Measurements from ENCODE around the gene PID1. TPM values are rescaled to one million over a fixed set of nuclear protein-coding genes. Genes with fewer than 3 reads are reported as not detected.
A peak's percentile ranks its signal among the peaks of the same experiment; 100 is the strongest.

PID1 gene
- total RNA-seq, 4 donors from 2014 or later, result 15.0 to 64.4 (median 32.5) TPM

- Histone ChIP-seq H3K27me3 (no peaks in the 10 kb centered on the region), H3K4me1 (no peaks in the 10 kb centered on the region), H3K36me3 (no peaks in the 10 kb centered on the region), H3K27ac (no peak overlapping the region), H3K4me3 (no peak overlapping the region), H3K9me3 (no peaks in the 10 kb centered on the region)
- TF ChIP-seq CTCF (IDR thresholded peaks at IDR 0.05), result no peak
- no peak for TF ChIP-seq POLR2A (IDR thresholded peaks at IDR 0.05)
- no peak for DNase-seq
Measured at GRCh38 chr2:229041691-229042090, 229.4 kb downstream of the PID1 start.

- no peaks in the 10 kb centered on the region for H3K36me3 ChIP-seq
- no peaks in the 10 kb centered on the region for H3K9me3 ChIP-seq
- TF ChIP-seq POLR2A (IDR thresholded peaks at IDR 0.05) (no peak), CTCF (IDR thresholded peaks at IDR 0.05) (no peak)
- H3K4me3 ChIP-seq, result no peak overlapping the region
- no peak overlapping the region for H3K27ac ChIP-seq
- no peaks in the 10 kb centered on the region for H3K27me3 ChIP-seq
- no peak for DNase-seq
- H3K4me1 ChIP-seq, result no peaks in the 10 kb centered on the region
Measured at GRCh38 chr2:229037621-229038020, 233.5 kb downstream of the PID1 start.

- H3K9me3 ChIP-seq, result no peaks in the 10 kb centered on the region
- no peaks in the 10 kb centered on the region for H3K27me3 ChIP-seq
- no peaks in the 10 kb centered on the region for H3K36me3 ChIP-seq
- no peak for DNase-seq
- no peak overlapping the region for H3K4me3 ChIP-seq
- TF ChIP-seq CTCF (IDR thresholded peaks at IDR 0.05) (no peak), POLR2A (IDR thresholded peaks at IDR 0.05) (no peak)
- no peak overlapping the region for H3K27ac ChIP-seq
- H3K4me1 ChIP-seq, result no peaks in the 10 kb centered on the region
Measured at GRCh38 chr2:229033816-229034215, 237.3 kb downstream of the PID1 start.

GRCh38 chr2:229032608-229033234, 238.4 kb downstream of the PID1 start:
- TF ChIP-seq POLR2A (IDR thresholded peaks at IDR 0.05) (no peak), CTCF (IDR thresholded peaks at IDR 0.05) (no peak)
- H3K27me3 ChIP-seq, result no peaks in the 10 kb centered on the region
- no peak overlapping the region for H3K4me3 ChIP-seq
- no peaks in the 10 kb centered on the region for H3K9me3 ChIP-seq
- H3K36me3 ChIP-seq, result no peaks in the 10 kb centered on the region
- no peaks in the 10 kb centered on the region for H3K4me1 ChIP-seq
- H3K27ac ChIP-seq, result no peak overlapping the region
- no peak for DNase-seq

GRCh38 chr2:229027353-229028105, 243.6 kb downstream of the PID1 start:
- no peak overlapping the region for H3K4me3 ChIP-seq

GRCh38 chr2:229025653-229026052, 245.4 kb downstream of the PID1 start:
- H3K4me1 ChIP-seq, result no peaks in the 10 kb centered on the region
- DNase-seq, result no peak
- no peak overlapping the region for H3K27ac ChIP-seq
- no peaks in the 10 kb centered on the region for H3K27me3 ChIP-seq
- H3K9me3 ChIP-seq, result no peaks in the 10 kb centered on the region
- H3K4me3 ChIP-seq, result no peak overlapping the region
- H3K36me3 ChIP-seq, result peaks cover 0 to 7% (median 0%) of the 10 kb centered on the region in 3 donors
- TF ChIP-seq CTCF (IDR thresholded peaks at IDR 0.05) (no peak), POLR2A (IDR thresholded peaks at IDR 0.05) (no peak)

More at GRCh38 chr2:229027353-229028105, 243.6 kb downstream of the PID1 start:
- peak in 2 of 3 donors; percentile 70 to 73 for DNase-seq
- peaks cover 0 to 7% (median 0%) of the 10 kb centered on the region in 3 donors for H3K36me3 ChIP-seq
- H3K4me1 ChIP-seq, result no peaks in the 10 kb centered on the region
- peak overlapping the region in 2 of 4 donors; percentile 28 to 52 for H3K27ac ChIP-seq
- no peaks in the 10 kb centered on the region for H3K9me3 ChIP-seq
- no peak for TF ChIP-seq POLR2A (IDR thresholded peaks at IDR 0.05)
- H3K27me3 ChIP-seq, result no peaks in the 10 kb centered on the region
